Endothelial cell of umbilical vein (primary cell): Measurements from ENCODE around the gene ADAMTSL3. TPM values are rescaled to one million over a fixed set of nuclear protein-coding genes. Genes with fewer than 3 reads are reported as not detected.

Experiments
- BruUV-seq: library from RNA; stranded (reverse); fragments of 400-500 nt; replicated peaks from 2 replicates; lab custom pipeline; 2021; lab: Mats Ljungman, UMichigan
- CTCF ChIA-PET: fragments of 300-600, 350-600 bp; sonication (Branson Sonifier 250); formaldehyde crosslinking; loops from one replicate; lab custom pipeline; 2021; ENCODE audit warnings: antibody characterized with exemption, inconsistent platforms; lab: Charles Lee
- POLR2A ChIA-PET: fragments of 300-600, 350-600 bp; sonication (Branson Sonifier 250); formaldehyde crosslinking; loops from one replicate; lab custom pipeline; 2021; ENCODE audit warnings: antibody characterized with exemption, inconsistent platforms; lab: Charles Lee
- DNase-seq: peaks from one replicate; pipeline ENCODE4 v3.0.0-alpha.2; 2011; ENCODE audit warnings: low read depth, low spot score
- FAIRE-seq: peaks from 2 replicates; lab custom pipeline; 2011; peaks lifted over from hg19 to GRCh38; lab: Jason Lieb, UNC
- H2AFZ ChIP-seq: 2 replicates; pipeline ENCODE4 v1.6.0; 2012; ENCODE audit warnings: low read depth, low read length, control low read depth, inconsistent platforms
- H3K27ac ChIP-seq: 2 replicates; pipeline ENCODE4 v1.5.1; 2011; ENCODE audit warnings: low read depth, mild to moderate bottlenecking, control low read depth, low read length, moderate library complexity; ENCODE audit not compliant: insufficient read depth
- H3K27me3 ChIP-seq, 2 experiments: 2 replicates each; pipeline versions ENCODE4 v1.6.0 to v1.6.1; 2011; ENCODE audit warnings: low read length in 2 of 2, mixed read lengths in 1 of 2; ENCODE audit not compliant: control insufficient read depth in 2 of 2, insufficient read depth in 2 of 2
- H3K36me3 ChIP-seq, 2 experiments: 2 replicates in 1 of 2; 3 replicates in 1 of 2; pipeline ENCODE4 v1.5.1; 2011; ENCODE audit warnings: low read length in 2 of 2, mild to moderate bottlenecking in 1 of 2, moderate library complexity in 1 of 2; ENCODE audit not compliant: control insufficient read depth in 2 of 2, insufficient read depth in 2 of 2; ENCODE audit errors: extremely low read depth in 1 of 2
- H3K4me1 ChIP-seq: 3 replicates; pipeline ENCODE4 v1.5.1; 2011; ENCODE audit warnings: mild to moderate bottlenecking, low read length; ENCODE audit not compliant: control insufficient read depth, insufficient read depth; ENCODE audit errors: extremely low read depth
- H3K4me2 ChIP-seq: 2 replicates; pipeline ENCODE4 v1.6.1; 2011; ENCODE audit warnings: low read length, control low read depth, mixed read lengths; ENCODE audit not compliant: insufficient read depth
- H3K4me3 ChIP-seq, 3 experiments: fragments of 200-600 bp in 1 of 3; sonication (generic), shearing (Covaris generic) in 1 of 3; replicated peaks in 1 of 3; 2 replicates each; pipeline ENCODE4 v1.5.1; 2011 to 2016; ENCODE audit warnings: control low read depth in 3 of 3, low read length in 3 of 3, mild to moderate bottlenecking in 2 of 3, inconsistent platforms in 1 of 3, low read depth in 1 of 3, moderate library complexity in 1 of 3; ENCODE audit not compliant: insufficient read depth in 1 of 3
- H3K79me2 ChIP-seq: 2 replicates; pipeline ENCODE4 v1.6.0; 2012; ENCODE audit warnings: low read length, inconsistent platforms; ENCODE audit not compliant: control insufficient read depth, insufficient read depth
- H3K9ac ChIP-seq: replicated peaks from 2 replicates; pipeline ENCODE3; 2011; ENCODE audit warnings: low read length, control low read depth; ENCODE audit not compliant: insufficient read depth; ENCODE audit errors: extremely low read depth
- H3K9me1 ChIP-seq: replicated peaks from 3 replicates; pipeline ENCODE4 v1.6.0; 2011; ENCODE audit warnings: mild to moderate bottlenecking, low read length; ENCODE audit not compliant: control insufficient read depth, insufficient read depth; ENCODE audit errors: extremely low read depth
- H3K9me3 ChIP-seq: replicated peaks from 2 replicates; pipeline ENCODE4 v1.5.1; 2012; ENCODE audit warnings: low read length, inconsistent platforms; ENCODE audit not compliant: control insufficient read depth, insufficient read depth
- H4K20me1 ChIP-seq: replicated peaks from 2 replicates; pipeline ENCODE3; 2011; ENCODE audit warnings: mild to moderate bottlenecking, low read length; ENCODE audit not compliant: control insufficient read depth, insufficient read depth; ENCODE audit errors: extremely low read depth
- CTCF ChIP-seq, 2 donors: IDR thresholded peaks; 1 replicate in 1 of 2; 2 replicates in 1 of 2; pipeline ENCODE4 v1.5.1; 2011; ENCODE audit warnings: low read length in 2 of 2, mild to moderate bottlenecking in 2 of 2, moderate library complexity in 2 of 2, control low read depth in 1 of 2, inconsistent platforms in 1 of 2, low read depth in 1 of 2; ENCODE audit not compliant: insufficient read depth in 1 of 2; ENCODE audit errors: extremely low read depth in 1 of 2
- EZH2 ChIP-seq: IDR thresholded peaks from 2 replicates; pipeline ENCODE4 v1.6.1; 2012; ENCODE audit warnings: borderline replicate concordance, low read depth, mild to moderate bottlenecking, moderate library complexity, low read length, inconsistent platforms; ENCODE audit not compliant: severe bottlenecking
- FOS ChIP-seq: IDR thresholded peaks from 2 replicates; pipeline ENCODE4 v1.6.1; 2011; ENCODE audit warnings: mild to moderate bottlenecking, low read length, moderate library complexity, borderline replicate concordance; ENCODE audit not compliant: insufficient read depth
- GATA2 ChIP-seq: IDR thresholded peaks from 2 replicates; pipeline ENCODE4 v1.7.0; 2011; ENCODE audit warnings: low read depth, mild to moderate bottlenecking, moderate library complexity, mixed read lengths, low read length; ENCODE audit not compliant: insufficient read length, insufficient read depth
- JUN ChIP-seq: IDR thresholded peaks from 2 replicates; pipeline ENCODE4 v1.6.1; 2011; ENCODE audit warnings: borderline replicate concordance, low read depth; ENCODE audit not compliant: insufficient read length, insufficient read depth
- POLR2A ChIP-seq: IDR thresholded peaks from 2 replicates; pipeline ENCODE4 v1.6.1; 2012; ENCODE audit warnings: low read depth, mild to moderate bottlenecking, control low read depth, low read length
- POLR2AphosphoS5 ChIP-seq: IDR thresholded peaks from 2 replicates; pipeline ENCODE4 v1.6.1; 2012; ENCODE audit warnings: low read depth, mild to moderate bottlenecking, control low read depth, low read length, moderate library complexity; ENCODE audit not compliant: insufficient read depth
- dilution Hi-C: fragments of 300-500 bp; cut with MboI; formaldehyde crosslinking; loops from one replicate; pipeline ENCODE4 v1.15.0; 2019; ENCODE audit warnings: low sequenced_read_pairs; ENCODE audit not compliant: extremely low pct_ligation_motif_present
- intact Hi-C: fragments of 100-400 bp; cut with micrococcal nuclease; formaldehyde crosslinking; loops from one replicate; pipeline ENCODE4 v1.10.0; 2022
- polyA plus RNA-seq, 4 experiments: library from polyadenylated mRNA; depleted of rRNA in 3 of 4; stranded (reverse) in 3 of 4; unstranded in 1 of 4; fragments of >200 nt; gene quantifications; 2 replicates each; pipeline versions ENCODE4 v1.2.1 to v1.2.3, GENCODE V29; 2011 to 2012; ENCODE audit warnings: missing spikeins in 1 of 4
- total RNA-seq: library from RNA; stranded (reverse); gene quantifications from 2 replicates; pipeline ENCODE4 v1.2.3, GENCODE V29; 2021
- TF ChIP-seq, protein P1 (sequence below): IDR thresholded peaks from 2 replicates; pipeline ENCODE4 v1.6.1; 2011; ENCODE audit not compliant: insufficient read depth, insufficient read length

ADAMTSL3 gene
- total and polyA plus RNA-seq, 2 donors (not counting 3 experiments of a cell fraction or from before 2014, with no cell fraction given): not detected

- CTCF ChIA-PET: no interaction called here
- BruUV-seq: no TSS peak
Observed at GRCh38 chr15:83818591-83818990, 164.7 kb downstream of the ADAMTSL3 start.

DNA sequence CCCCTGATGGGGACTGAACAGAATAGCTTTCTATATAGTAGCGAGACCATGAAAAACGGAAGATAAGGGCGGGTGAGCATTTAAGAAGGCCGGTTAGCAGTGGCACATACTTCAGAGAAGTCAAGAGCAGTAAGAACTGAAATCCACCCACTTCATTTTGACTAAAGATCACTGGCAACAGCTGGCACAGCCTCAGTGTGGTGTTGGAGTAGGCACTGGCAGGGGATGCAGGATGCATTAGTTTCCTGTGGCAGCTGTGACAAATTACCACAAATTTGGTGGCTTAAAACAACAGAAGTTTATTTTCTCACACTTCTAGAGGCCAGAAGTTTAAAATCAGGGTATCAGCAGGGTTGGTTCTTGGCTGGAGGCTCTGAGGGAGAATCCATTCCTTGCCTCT, 176.5 kb downstream of the ADAMTSL3 start:
- Histone ChIP-seq H3K27me3 (no peaks in the 10 kb centered on the region), H3K9ac (no peak overlapping the region), H3K79me2 (no peaks in the 10 kb centered on the region), H4K20me1 (no peaks in the 10 kb centered on the region), H3K36me3 (no peaks in the 10 kb centered on the region), H3K4me1 (no peaks in the 10 kb centered on the region), H3K4me2 (no peak overlapping the region), H3K27ac (no peak overlapping the region), H3K9me1 (no peaks in the 10 kb centered on the region), H2AFZ (no peak overlapping the region), H3K4me3 (no peak overlapping the region), H3K9me3 (no peaks in the 10 kb centered on the region)
- intact Hi-C loops: no loop called here
- FAIRE-seq (no peak), DNase-seq (no peak)
- TF ChIP-seq, protein P1, sequence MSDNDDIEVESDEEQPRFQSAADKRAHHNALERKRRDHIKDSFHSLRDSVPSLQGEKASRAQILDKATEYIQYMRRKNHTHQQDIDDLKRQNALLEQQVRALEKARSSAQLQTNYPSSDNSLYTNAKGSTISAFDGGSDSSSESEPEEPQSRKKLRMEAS: no peak
- TF ChIP-seq EZH2: no peak
- no peak for TF ChIP-seq POLR2A
- TF ChIP-seq POLR2AphosphoS5: no peak
- no peak for TF ChIP-seq FOS
- TF ChIP-seq CTCF (IDR thresholded peaks at IDR 0.05; ENCODE audit: extremely low read depth in 1 of 2, insufficient read depth in 1 of 2, low read depth in 1 of 2, low read length in 2 of 2): no peak
- TF ChIP-seq GATA2: no peak
- CTCF ChIA-PET: no interaction called here
- BruUV-seq: no TSS peak
- dilution Hi-C loops: no loop called here
- POLR2A ChIA-PET: no interaction called here

More at GRCh38 chr15:83818591-83818990, 164.7 kb downstream of the ADAMTSL3 start:
- intact Hi-C loops (no loop called here), dilution Hi-C loops (no loop called here)
- Histone ChIP-seq H3K4me3 (no peak overlapping the region), H3K4me2 (no peak overlapping the region), H3K9me3 (no peaks in the 10 kb centered on the region), H3K9ac (no peak overlapping the region), H3K36me3 (no peaks in the 10 kb centered on the region), H3K9me1 (no peaks in the 10 kb centered on the region), H3K4me1 (no peaks in the 10 kb centered on the region), H2AFZ (no peak overlapping the region), H3K79me2 (no peaks in the 10 kb centered on the region), H3K27me3 (no peaks in the 10 kb centered on the region), H4K20me1 (no peaks in the 10 kb centered on the region), H3K27ac (no peak overlapping the region)
- POLR2A ChIA-PET: no interaction called here
- DNase-seq: no peak
- TF ChIP-seq FOS: no peak
- no peak for TF ChIP-seq POLR2AphosphoS5
- no peak for TF ChIP-seq JUN
- no peak for TF ChIP-seq CTCF (IDR thresholded peaks at IDR 0.05; ENCODE audit: extremely low read depth in 1 of 2, insufficient read depth in 1 of 2, low read depth in 1 of 2, low read length in 2 of 2)
- no peak for FAIRE-seq
